ENCODE data around the gene GPC6. TPM values are rescaled to one million over a fixed set of nuclear protein-coding genes. Genes with fewer than 3 reads are reported as not detected.

Gene GPC6
- total RNA-seq, 2 experiments from 2014 or later = not detected

- POLR2A ChIA-PET = no interaction called here
- peaks cover 24% of the 10 kb centered on the region for H3K27me3 Mint-ChIP-seq
- H3K9me3 Mint-ChIP-seq = no peaks in the 10 kb centered on the region
- H3K36me3 Mint-ChIP-seq = no peaks in the 10 kb centered on the region
- no peaks in the 10 kb centered on the region for H3K4me1 Mint-ChIP-seq (ENCODE audit: low read depth)
- CTCF ChIA-PET = no interaction called here
- intact Hi-C loops (cut with micrococcal nuclease) = no loop called here
- H3K4me3 Mint-ChIP-seq = no peak overlapping the region
- H3K27ac Mint-ChIP-seq = no peak overlapping the region
- no peak for DNase-seq
These were observed 1143.4 kb downstream of the GPC6 start for GRCh38 chr13:94369972-94370436.

- DNase-seq = no peak
- intact Hi-C loops (cut with micrococcal nuclease) = no loop called here
- H3K4me1 Mint-ChIP-seq (ENCODE audit: low read depth) = no peaks in the 10 kb centered on the region
- peaks cover 22% of the 10 kb centered on the region for H3K27me3 Mint-ChIP-seq
- H3K4me3 Mint-ChIP-seq = no peak overlapping the region
- CTCF ChIA-PET = no interaction called here
- no peaks in the 10 kb centered on the region for H3K9me3 Mint-ChIP-seq
- no peak overlapping the region for H3K27ac Mint-ChIP-seq
- POLR2A ChIA-PET = no interaction called here
- no peaks in the 10 kb centered on the region for H3K36me3 Mint-ChIP-seq
These were observed 1145.2 kb downstream of the GPC6 start for GRCh38 chr13:94371855-94372254.

- POLR2A ChIA-PET = no interaction called here
- no peaks in the 10 kb centered on the region for H3K4me1 Mint-ChIP-seq (ENCODE audit: low read depth)
- no peak overlapping the region for H3K4me3 Mint-ChIP-seq
- H3K27ac Mint-ChIP-seq = no peak overlapping the region
- intact Hi-C loops (cut with micrococcal nuclease) = no loop called here
- CTCF ChIA-PET = no interaction called here
- H3K27me3 Mint-ChIP-seq = peaks cover 13% of the 10 kb centered on the region
- no peaks in the 10 kb centered on the region for H3K36me3 Mint-ChIP-seq
- no peaks in the 10 kb centered on the region for H3K9me3 Mint-ChIP-seq
- no peak for DNase-seq
These were observed 1155.9 kb downstream of the GPC6 start for GRCh38 chr13:94382517-94382916.

GRCh38 chr13:94382960-94383359 is 1156.4 kb downstream of the GPC6 start:
- Mint-ChIP-seq H3K36me3 (no peaks in the 10 kb centered on the region), H3K27ac (no peak overlapping the region), H3K9me3 (no peaks in the 10 kb centered on the region), H3K27me3 (peaks cover 11% of the 10 kb centered on the region), H3K4me3 (no peak overlapping the region), H3K4me1 (ENCODE audit: low read depth) (no peaks in the 10 kb centered on the region)
- CTCF ChIA-PET = no interaction called here
- intact Hi-C loops (cut with micrococcal nuclease) = no loop called here
- no peak for DNase-seq
- POLR2A ChIA-PET = no interaction called here

- CTCF ChIA-PET = interaction anchor here (0.6 to 0.7 kb wide), 2 partner anchors 210 to 624 kb away, joined by 3 read pairs; no protein-coding TSS in a partner anchor
- Mint-ChIP-seq H3K27ac (no peak overlapping the region), H3K36me3 (no peaks in the 10 kb centered on the region), H3K4me1 (ENCODE audit: low read depth) (no peaks in the 10 kb centered on the region), H3K4me3 (no peak overlapping the region), H3K27me3 (peaks cover 10% of the 10 kb centered on the region), H3K9me3 (no peaks in the 10 kb centered on the region)
- POLR2A ChIA-PET = no interaction called here
- intact Hi-C loops (cut with micrococcal nuclease) = no loop called here
- no peak for DNase-seq
These were observed 1157.8 kb downstream of the GPC6 start for GRCh38 chr13:94384231-94384905.

- peaks cover 7% of the 10 kb centered on the region for H3K27me3 Mint-ChIP-seq
- ChIA-PET POLR2A (no interaction called here), CTCF (no interaction called here)
- intact Hi-C loops (cut with micrococcal nuclease) = no loop called here
- no peaks in the 10 kb centered on the region for H3K36me3 Mint-ChIP-seq
- H3K27ac Mint-ChIP-seq = no peak overlapping the region
- no peak overlapping the region for H3K4me3 Mint-ChIP-seq
- no peak for DNase-seq
- H3K4me1 Mint-ChIP-seq (ENCODE audit: low read depth) = no peaks in the 10 kb centered on the region
- H3K9me3 Mint-ChIP-seq = no peaks in the 10 kb centered on the region
These were observed 1160.4 kb downstream of the GPC6 start for GRCh38 chr13:94387047-94387446.

GRCh38 chr13:94389604-94390351 is 1163.2 kb downstream of the GPC6 start:
- H3K27ac Mint-ChIP-seq = no peak overlapping the region

GRCh38 chr13:94390881-94391280 is 1164.3 kb downstream of the GPC6 start:
- peaks cover 4% of the 10 kb centered on the region for H3K27me3 Mint-ChIP-seq
- ChIA-PET POLR2A (no interaction called here), CTCF (no interaction called here)
- no peak for DNase-seq
- H3K4me1 Mint-ChIP-seq (ENCODE audit: low read depth) = no peaks in the 10 kb centered on the region
- no peaks in the 10 kb centered on the region for H3K36me3 Mint-ChIP-seq
- H3K4me3 Mint-ChIP-seq = no peak overlapping the region
- intact Hi-C loops (cut with micrococcal nuclease) = no loop called here
- no peak overlapping the region for H3K27ac Mint-ChIP-seq
- no peaks in the 10 kb centered on the region for H3K9me3 Mint-ChIP-seq

More at GRCh38 chr13:94389604-94390351, 1163.2 kb downstream of the GPC6 start:
- intact Hi-C loops (cut with micrococcal nuclease) = no loop called here
- H3K9me3 Mint-ChIP-seq = no peaks in the 10 kb centered on the region
- no peak overlapping the region for H3K4me3 Mint-ChIP-seq
- no peaks in the 10 kb centered on the region for H3K36me3 Mint-ChIP-seq
- POLR2A ChIA-PET = no interaction called here
- DNase-seq = no peak
- CTCF ChIA-PET = no interaction called here
- H3K27me3 Mint-ChIP-seq = peaks cover 4% of the 10 kb centered on the region
- H3K4me1 Mint-ChIP-seq (ENCODE audit: low read depth) = no peaks in the 10 kb centered on the region

GRCh38 chr13:94394723-94395122 is 1168.1 kb downstream of the GPC6 start:
- Mint-ChIP-seq H3K9me3 (no peaks in the 10 kb centered on the region), H3K36me3 (no peaks in the 10 kb centered on the region), H3K4me3 (no peak overlapping the region), H3K4me1 (ENCODE audit: low read depth) (no peaks in the 10 kb centered on the region), H3K27me3 (peaks cover 10% of the 10 kb centered on the region), H3K27ac (no peak overlapping the region)
- intact Hi-C loops (cut with micrococcal nuclease) = no loop called here
- POLR2A ChIA-PET = no interaction called here
- CTCF ChIA-PET = no interaction called here
- DNase-seq = no peak

- H3K36me3 Mint-ChIP-seq = no peaks in the 10 kb centered on the region
- no peak overlapping the region for H3K27ac Mint-ChIP-seq
- POLR2A ChIA-PET = no interaction called here
- CTCF ChIA-PET = no interaction called here
- DNase-seq = no peak
- H3K27me3 Mint-ChIP-seq = peaks cover 10% of the 10 kb centered on the region
- no peaks in the 10 kb centered on the region for H3K9me3 Mint-ChIP-seq
- H3K4me1 Mint-ChIP-seq (ENCODE audit: low read depth) = no peaks in the 10 kb centered on the region
- no peak overlapping the region for H3K4me3 Mint-ChIP-seq
- intact Hi-C loops (cut with micrococcal nuclease) = no loop called here
These were observed 1169.3 kb downstream of the GPC6 start for GRCh38 chr13:94395860-94396259.

- Mint-ChIP-seq H3K4me1 (ENCODE audit: low read depth) (no peaks in the 10 kb centered on the region), H3K27me3 (peaks cover 8% of the 10 kb centered on the region), H3K9me3 (no peaks in the 10 kb centered on the region), H3K27ac (no peak overlapping the region), H3K36me3 (no peaks in the 10 kb centered on the region), H3K4me3 (no peak overlapping the region)
- intact Hi-C loops (cut with micrococcal nuclease) = no loop called here
- DNase-seq = no peak
- ChIA-PET CTCF (no interaction called here), POLR2A (no interaction called here)
These were observed 1173.2 kb downstream of the GPC6 start for GRCh38 chr13:94399812-94400211.

- Mint-ChIP-seq H3K4me1 (ENCODE audit: low read depth) (no peaks in the 10 kb centered on the region), H3K27me3 (peaks cover 8% of the 10 kb centered on the region), H3K36me3 (no peaks in the 10 kb centered on the region), H3K27ac (no peak overlapping the region), H3K4me3 (no peak overlapping the region), H3K9me3 (no peaks in the 10 kb centered on the region)
- intact Hi-C loops (cut with micrococcal nuclease) = no loop called here
- no peak for DNase-seq
- CTCF ChIA-PET = no interaction called here
- POLR2A ChIA-PET = no interaction called here
These were observed 1174.3 kb downstream of the GPC6 start for GRCh38 chr13:94400874-94401273.
